Activated naive CD4-positive, alpha-beta T cell treated with anti-CD3 and anti-CD28 coated beads, Interleukin-2, amount 10 ng/mL, durations not matched to agents 7 days and 5 days (primary cell): Measurements from ENCODE around the gene FBH1.

Source experiments
- CTCF ChIA-PET: fragments of 350-600 bp; sonication (Branson Sonifier 250); formaldehyde crosslinking; loops from one replicate; lab custom pipeline; 2021; ENCODE audit warnings: antibody characterized with exemption; lab: Charles Lee
- DNase-seq: peaks from one replicate; pipeline ENCODE4 v3.0.0-alpha.2; 2020
- H3K27ac Mint-ChIP-seq: one replicate; pipeline ENCODE4 v1.8.0; 2021; ENCODE audit warnings: mild to moderate bottlenecking, moderate library complexity, mixed read lengths
- H3K27me3 Mint-ChIP-seq: one replicate; pipeline ENCODE4 v1.8.0; 2021; ENCODE audit warnings: mild to moderate bottlenecking, mixed read lengths
- H3K36me3 Mint-ChIP-seq: one replicate; pipeline ENCODE4 v1.8.0; 2021; ENCODE audit warnings: mixed read lengths
- H3K4me1 Mint-ChIP-seq: one replicate; pipeline ENCODE4 v1.8.0; 2021; ENCODE audit warnings: mixed read lengths
- H3K4me3 Mint-ChIP-seq: one replicate; pipeline ENCODE4 v1.8.0; 2021; ENCODE audit warnings: mild to moderate bottlenecking, moderate library complexity, mixed read lengths
- H3K9me3 Mint-ChIP-seq: one replicate; pipeline ENCODE4 v1.8.0; 2021; ENCODE audit warnings: mixed read lengths

The FBH1 gene

GRCh38 chr10:5924889-5925288, 34.8 kb downstream of the FBH1 start:
- Mint-ChIP-seq H3K27ac (no peak overlapping the region), H3K9me3 (no peaks in the 10 kb centered on the region)

GRCh38 chr10:5927306-5927705, 37.3 kb downstream of the FBH1 start:
- Mint-ChIP-seq H3K4me1 (no peaks in the 10 kb centered on the region), H3K9me3 (no peaks in the 10 kb centered on the region)
- CTCF ChIA-PET = no interaction called here

More at GRCh38 chr10:5924889-5925288, 34.8 kb downstream of the FBH1 start:
- no peaks in the 10 kb centered on the region for H3K4me1 Mint-ChIP-seq
- H3K27me3 Mint-ChIP-seq = no peaks in the 10 kb centered on the region
- CTCF ChIA-PET = no interaction called here
- DNase-seq = no peak
- peaks cover 79% of the 10 kb centered on the region for H3K36me3 Mint-ChIP-seq
- H3K4me3 Mint-ChIP-seq = no peak overlapping the region

GRCh38 chr10:5929442-5929841, 39.4 kb downstream of the FBH1 start:
- Mint-ChIP-seq H3K9me3 (no peaks in the 10 kb centered on the region), H3K4me3 (no peak overlapping the region), H3K27me3 (no peaks in the 10 kb centered on the region), H3K4me1 (no peaks in the 10 kb centered on the region), H3K36me3 (peaks cover 65% of the 10 kb centered on the region), H3K27ac (no peak overlapping the region)
- CTCF ChIA-PET = interaction anchor here (1.1 kb wide), 1 partner anchor 17 kb away, joined by 4 read pairs; no protein-coding TSS in a partner anchor
- DNase-seq = no peak

More at GRCh38 chr10:5927306-5927705, 37.3 kb downstream of the FBH1 start:
- Mint-ChIP-seq H3K36me3 (peaks cover 73% of the 10 kb centered on the region), H3K27me3 (no peaks in the 10 kb centered on the region), H3K4me3 (no peak overlapping the region), H3K27ac (no peak overlapping the region)
- DNase-seq = no peak

GRCh38 chr10:5930272-5930671, 40.2 kb downstream of the FBH1 start:
- Mint-ChIP-seq H3K4me1 (no peaks in the 10 kb centered on the region), H3K9me3 (no peaks in the 10 kb centered on the region), H3K36me3 (peaks cover 63% of the 10 kb centered on the region), H3K4me3 (no peak overlapping the region), H3K27ac (no peak overlapping the region), H3K27me3 (no peaks in the 10 kb centered on the region)
- DNase-seq = no peak
- CTCF ChIA-PET = interaction anchor here (0.6 kb wide), 1 partner anchor 57 kb away, joined by 3 read pairs; no protein-coding TSS in a partner anchor

- no peaks in the 10 kb centered on the region for H3K27me3 Mint-ChIP-seq
- peaks cover 61% of the 10 kb centered on the region for H3K36me3 Mint-ChIP-seq
- CTCF ChIA-PET = no interaction called here
- no peak overlapping the region for H3K4me3 Mint-ChIP-seq
- no peak for DNase-seq
- no peaks in the 10 kb centered on the region for H3K4me1 Mint-ChIP-seq
- no peaks in the 10 kb centered on the region for H3K9me3 Mint-ChIP-seq
- no peak overlapping the region for H3K27ac Mint-ChIP-seq
Observed at GRCh38 chr10:5932345-5932744, 42.3 kb downstream of the FBH1 start.

- no peak for DNase-seq
- Mint-ChIP-seq H3K4me3 (no peak overlapping the region), H3K27ac (no peak overlapping the region), H3K27me3 (no peaks in the 10 kb centered on the region), H3K9me3 (no peaks in the 10 kb centered on the region), H3K4me1 (no peaks in the 10 kb centered on the region), H3K36me3 (peaks cover 63% of the 10 kb centered on the region)
- CTCF ChIA-PET = interaction anchor here (0.8 kb wide), 1 partner anchor 32 kb away, joined by 3 read pairs; no protein-coding TSS in a partner anchor
Observed at GRCh38 chr10:5933909-5934546, 44.0 kb downstream of the FBH1 start.

- CTCF ChIA-PET = no interaction called here
- Mint-ChIP-seq H3K4me3 (no peak overlapping the region), H3K4me1 (no peaks in the 10 kb centered on the region), H3K9me3 (no peaks in the 10 kb centered on the region), H3K27me3 (no peaks in the 10 kb centered on the region), H3K36me3 (peaks cover 49% of the 10 kb centered on the region), H3K27ac (no peak overlapping the region)
- DNase-seq = no peak
Observed at GRCh38 chr10:5935628-5936027, 45.6 kb downstream of the FBH1 start.

GRCh38 chr10:5937016-5937415, 47.0 kb downstream of the FBH1 start:
- Mint-ChIP-seq H3K27me3 (no peaks in the 10 kb centered on the region), H3K27ac (no peak overlapping the region), H3K36me3 (peaks cover 44% of the 10 kb centered on the region), H3K4me3 (no peak overlapping the region), H3K4me1 (no peaks in the 10 kb centered on the region), H3K9me3 (no peaks in the 10 kb centered on the region)
- no peak for DNase-seq
- CTCF ChIA-PET = interaction anchor here (0.6 kb wide), 1 partner anchor 182 kb away, joined by 3 read pairs; no protein-coding TSS in a partner anchor

- H3K4me1 Mint-ChIP-seq = no peaks in the 10 kb centered on the region
- peaks cover 5% of the 10 kb centered on the region for H3K27me3 Mint-ChIP-seq
- peaks cover 35% of the 10 kb centered on the region for H3K36me3 Mint-ChIP-seq
- H3K9me3 Mint-ChIP-seq = no peaks in the 10 kb centered on the region
- no peak overlapping the region for H3K4me3 Mint-ChIP-seq
- no peak overlapping the region for H3K27ac Mint-ChIP-seq
- DNase-seq = no peak
- CTCF ChIA-PET = no interaction called here
Observed at GRCh38 chr10:5938291-5938690, 48.2 kb downstream of the FBH1 start.

GRCh38 chr10:5940807-5941218, 50.8 kb downstream of the FBH1 start:
- peaks cover 9% of the 10 kb centered on the region for H3K27me3 Mint-ChIP-seq
- no peaks in the 10 kb centered on the region for H3K9me3 Mint-ChIP-seq
- H3K4me1 Mint-ChIP-seq = peaks cover 6% of the 10 kb centered on the region
- H3K36me3 Mint-ChIP-seq = peaks cover 20% of the 10 kb centered on the region
- H3K27ac Mint-ChIP-seq = no peak overlapping the region
- no peak for DNase-seq
- CTCF ChIA-PET = no interaction called here
- no peak overlapping the region for H3K4me3 Mint-ChIP-seq

GRCh38 chr10:5941579-5941978, 51.5 kb downstream of the FBH1 start:
- H3K27ac Mint-ChIP-seq = no peak overlapping the region
- CTCF ChIA-PET = no interaction called here
- H3K4me1 Mint-ChIP-seq = peaks cover 10% of the 10 kb centered on the region
- no peaks in the 10 kb centered on the region for H3K9me3 Mint-ChIP-seq
- peaks cover 9% of the 10 kb centered on the region for H3K27me3 Mint-ChIP-seq
- H3K36me3 Mint-ChIP-seq = peaks cover 16% of the 10 kb centered on the region
- DNase-seq = no peak
- no peak overlapping the region for H3K4me3 Mint-ChIP-seq

GRCh38 chr10:5942001-5942400, 52.0 kb downstream of the FBH1 start:
- no peak for DNase-seq
- Mint-ChIP-seq H3K4me1 (peaks cover 12% of the 10 kb centered on the region), H3K36me3 (peaks cover 13% of the 10 kb centered on the region), H3K27me3 (peaks cover 9% of the 10 kb centered on the region), H3K9me3 (no peaks in the 10 kb centered on the region), H3K4me3 (no peak overlapping the region), H3K27ac (no peak overlapping the region)
- CTCF ChIA-PET = no interaction called here

- CTCF ChIA-PET = no interaction called here
- Mint-ChIP-seq H3K36me3 (peaks cover 13% of the 10 kb centered on the region), H3K4me1 (peaks cover 12% of the 10 kb centered on the region), H3K27me3 (peaks cover 9% of the 10 kb centered on the region), H3K27ac (no peak overlapping the region), H3K4me3 (no peak overlapping the region), H3K9me3 (no peaks in the 10 kb centered on the region)
- no peak for DNase-seq
Observed at GRCh38 chr10:5942474-5942873, 52.4 kb downstream of the FBH1 start.

- Mint-ChIP-seq H3K27ac (no peak overlapping the region), H3K9me3 (no peaks in the 10 kb centered on the region), H3K4me3 (no peak overlapping the region), H3K4me1 (peaks cover 12% of the 10 kb centered on the region), H3K27me3 (peaks cover 9% of the 10 kb centered on the region), H3K36me3 (peaks cover 3% of the 10 kb centered on the region)
- no peak for DNase-seq
- CTCF ChIA-PET = no interaction called here
Observed at GRCh38 chr10:5943536-5943935, 53.5 kb downstream of the FBH1 start.

- no peak overlapping the region for H3K27ac Mint-ChIP-seq
Observed at GRCh38 chr10:5944389-5945189, 54.5 kb downstream of the FBH1 start.

More at GRCh38 chr10:5944389-5945189, 54.5 kb downstream of the FBH1 start:
- Mint-ChIP-seq H3K9me3 (no peaks in the 10 kb centered on the region), H3K4me3 (no peak overlapping the region), H3K27me3 (peaks cover 9% of the 10 kb centered on the region), H3K4me1 (peaks cover 12% of the 10 kb centered on the region), H3K36me3 (no peaks in the 10 kb centered on the region)
- DNase-seq = no peak
- CTCF ChIA-PET = no interaction called here
